ENCODE data around the gene CFDP1. TPM values are rescaled to one million over a fixed set of nuclear protein-coding genes. Genes with fewer than 3 reads are reported as not detected.
"Not testable (repeated sequence)": the region's sequence is repeated elsewhere in the genome, so short reads cannot be mapped to it uniquely, and the experiment has no call there.

The CFDP1 gene
- total and polyA plus RNA-seq, 5 experiments from 2014 or later: 34.3 to 39.0 (median 34.9) TPM

DNA sequence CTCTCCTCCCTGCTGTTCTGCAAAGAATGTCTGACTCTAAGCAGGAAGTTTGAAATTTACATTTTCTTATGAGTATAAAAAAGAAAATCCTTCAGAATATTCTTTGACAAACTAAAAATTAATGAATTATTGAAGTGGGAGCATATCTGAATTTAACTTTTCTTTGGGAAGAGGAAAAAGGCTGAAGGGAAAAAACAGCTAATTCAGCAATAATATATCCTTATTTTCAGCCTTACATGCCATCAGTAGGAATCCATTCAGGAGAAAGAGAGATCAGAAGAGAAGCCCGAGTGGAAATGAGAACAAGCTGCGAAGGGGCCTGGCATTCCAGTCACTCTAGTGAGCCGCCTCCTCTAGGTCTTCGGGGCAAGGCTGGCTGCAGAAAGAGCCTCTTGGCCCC lies 140.1 kb downstream of the CFDP1 start:
- Mint-ChIP-seq H3K4me3 (no peak overlapping the region), H3K9me3 (no peaks in the 10 kb centered on the region), H3K27me3 (peaks cover 13 to 31% (median 16%) of the 10 kb centered on the region in 5 donors), H3K4me1 (peaks cover 12 to 16% (median 13%) of the 10 kb centered on the region in 4 donors), H3K27ac (no peak overlapping the region), H3K36me3 (peaks cover 35 to 82% (median 51%) of the 10 kb centered on the region in 3 donors)
- POLR2A ChIA-PET: no interaction called here
- DNase-seq (no peak), ATAC-seq (no peak)

GRCh38 chr16:75292691-75293090 lies 140.6 kb downstream of the CFDP1 start:
- Mint-ChIP-seq H3K36me3 (peaks cover 31 to 77% (median 46%) of the 10 kb centered on the region in 3 donors), H3K4me3 (no peak overlapping the region), H3K4me1 (peaks cover 12 to 21% (median 15%) of the 10 kb centered on the region in 4 donors), H3K9me3 (no peaks in the 10 kb centered on the region), H3K27ac (no peak overlapping the region), H3K27me3 (peaks cover 14 to 35% (median 17%) of the 10 kb centered on the region in 5 donors)
- POLR2A ChIA-PET: no interaction called here
- ATAC-seq: no peak
- DNase-seq: no peak

- H3K9me3 Mint-ChIP-seq: peaks cover 0 to 1% (median 0%) of the 10 kb centered on the region in 9 donors
- POLR2A ChIA-PET: no interaction called here
- ATAC-seq (no peak), DNase-seq (no peak)
- H3K27me3 Mint-ChIP-seq: peaks cover 25 to 60% (median 29%) of the 10 kb centered on the region in 5 donors
- no peak overlapping the region for H3K27ac Mint-ChIP-seq
- H3K4me3 Mint-ChIP-seq: peak overlapping the region in 6 of 10 donors; percentile 42 to 82 (median 73)
- H3K36me3 Mint-ChIP-seq: peaks cover 38 to 52% (median 51%) of the 10 kb centered on the region in 3 donors
- H3K4me1 Mint-ChIP-seq: peaks cover 10 to 27% (median 15%) of the 10 kb centered on the region in 4 donors
Measured at GRCh38 chr16:75289189-75289588, 144.1 kb downstream of the CFDP1 start.

DNA sequence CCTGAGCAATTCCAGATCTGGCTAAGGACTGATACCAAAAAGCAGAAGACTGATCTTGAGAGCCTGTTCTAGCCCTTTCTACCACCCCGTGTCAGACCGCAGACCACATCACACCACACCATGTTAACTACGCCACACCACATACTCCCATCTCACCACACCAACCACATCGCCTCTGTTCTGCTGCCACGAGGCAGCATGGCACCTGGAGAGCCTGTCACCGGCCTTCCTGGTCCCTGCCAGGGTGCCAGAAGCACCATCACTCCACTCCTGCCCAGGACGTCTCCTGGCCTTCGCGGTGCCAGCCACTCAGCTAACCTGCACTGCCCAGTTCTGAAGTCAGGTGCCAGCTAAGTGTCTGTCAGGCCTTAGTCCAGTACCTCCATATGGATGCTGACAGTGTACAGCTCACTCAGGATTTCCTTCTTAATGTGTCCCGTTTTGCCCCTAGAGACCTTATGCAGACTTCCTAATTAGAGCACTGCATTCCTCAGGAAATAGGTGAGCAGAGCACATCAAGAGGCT lies 144.6 kb downstream of the CFDP1 start:
- peaks cover 0 to 1% (median 0%) of the 10 kb centered on the region in 9 donors for H3K9me3 Mint-ChIP-seq
- peak overlapping the region; percentile 28 to 88 (median 73) for H3K4me3 Mint-ChIP-seq
- DNase-seq (peak; percentile 21 to 83 (median 74)), ATAC-seq (peak; percentile 97 to 100)
- peaks cover 10 to 27% (median 15%) of the 10 kb centered on the region in 4 donors for H3K4me1 Mint-ChIP-seq
- peaks cover 25 to 60% (median 27%) of the 10 kb centered on the region in 5 donors for H3K27me3 Mint-ChIP-seq
- POLR2A ChIA-PET: interaction anchor here (0.6 kb wide), 1 partner anchor 23 kb away, joined by 3 read pairs; no protein-coding TSS in a partner anchor
- H3K36me3 Mint-ChIP-seq: peaks cover 34 to 47% (median 47%) of the 10 kb centered on the region in 3 donors
- peak overlapping the region in 6 of 10 donors; percentile 12 to 90 (median 75) for H3K27ac Mint-ChIP-seq

GRCh38 chr16:75288181-75288580 lies 145.1 kb downstream of the CFDP1 start:
- no peak for ATAC-seq

GRCh38 chr16:75287708-75288107 lies 145.6 kb downstream of the CFDP1 start:
- Mint-ChIP-seq H3K36me3 (peaks cover 24 to 38% (median 38%) of the 10 kb centered on the region in 3 donors), H3K9me3 (peaks cover 0 to 1% (median 0%) of the 10 kb centered on the region in 9 donors), H3K27ac (no peak overlapping the region), H3K4me3 (peak overlapping the region in 1 of 10 donors; percentile 82), H3K27me3 (peaks cover 25 to 60% (median 27%) of the 10 kb centered on the region in 5 donors), H3K4me1 (peaks cover 10 to 27% (median 15%) of the 10 kb centered on the region in 4 donors)
- POLR2A ChIA-PET: no interaction called here
- no peak for DNase-seq
- ATAC-seq: no peak

More at GRCh38 chr16:75288181-75288580, 145.1 kb downstream of the CFDP1 start:
- peaks cover 25 to 60% (median 27%) of the 10 kb centered on the region in 5 donors for H3K27me3 Mint-ChIP-seq
- H3K4me3 Mint-ChIP-seq: peak overlapping the region; percentile 28 to 88 (median 73)
- DNase-seq: no peak
- peak overlapping the region in 6 of 10 donors; percentile 12 to 90 (median 75) for H3K27ac Mint-ChIP-seq
- H3K4me1 Mint-ChIP-seq: peaks cover 10 to 27% (median 15%) of the 10 kb centered on the region in 4 donors
- peaks cover 0 to 1% (median 0%) of the 10 kb centered on the region in 9 donors for H3K9me3 Mint-ChIP-seq
- peaks cover 29 to 43% (median 42%) of the 10 kb centered on the region in 3 donors for H3K36me3 Mint-ChIP-seq
- POLR2A ChIA-PET: interaction anchor here (0.6 kb wide), 1 partner anchor 23 kb away, joined by 3 read pairs; no protein-coding TSS in a partner anchor

DNA sequence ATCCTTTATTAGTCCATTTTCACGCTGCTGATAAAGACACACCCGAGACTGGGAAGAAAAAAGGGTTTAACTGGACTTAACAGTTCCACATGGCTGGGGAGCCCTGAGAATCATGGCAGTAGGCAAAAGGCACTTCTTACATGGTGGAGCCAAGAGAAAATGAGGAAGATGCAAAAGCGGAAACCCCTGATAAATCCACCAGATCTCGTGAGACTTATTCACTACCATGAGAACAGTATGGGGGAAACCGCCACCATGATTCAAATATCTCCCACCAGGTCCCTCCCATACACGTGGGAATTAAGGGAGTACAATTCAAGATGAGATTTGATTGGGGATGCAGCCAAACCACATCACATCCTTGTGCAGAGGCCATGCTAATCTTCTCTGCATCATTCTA lies 146.9 kb downstream of the CFDP1 start:
- Mint-ChIP-seq H3K27ac (no peak overlapping the region), H3K36me3 (peaks cover 13 to 30% (median 24%) of the 10 kb centered on the region in 3 donors), H3K4me3 (no peak overlapping the region), H3K9me3 (peaks cover 0 to 1% (median 0%) of the 10 kb centered on the region in 9 donors), H3K4me1 (peaks cover 10 to 27% (median 15%) of the 10 kb centered on the region in 4 donors), H3K27me3 (peaks cover 21 to 67% (median 26%) of the 10 kb centered on the region in 5 donors)
- POLR2A ChIA-PET: no interaction called here
- DNase-seq (no peak), ATAC-seq (no peak)

DNA sequence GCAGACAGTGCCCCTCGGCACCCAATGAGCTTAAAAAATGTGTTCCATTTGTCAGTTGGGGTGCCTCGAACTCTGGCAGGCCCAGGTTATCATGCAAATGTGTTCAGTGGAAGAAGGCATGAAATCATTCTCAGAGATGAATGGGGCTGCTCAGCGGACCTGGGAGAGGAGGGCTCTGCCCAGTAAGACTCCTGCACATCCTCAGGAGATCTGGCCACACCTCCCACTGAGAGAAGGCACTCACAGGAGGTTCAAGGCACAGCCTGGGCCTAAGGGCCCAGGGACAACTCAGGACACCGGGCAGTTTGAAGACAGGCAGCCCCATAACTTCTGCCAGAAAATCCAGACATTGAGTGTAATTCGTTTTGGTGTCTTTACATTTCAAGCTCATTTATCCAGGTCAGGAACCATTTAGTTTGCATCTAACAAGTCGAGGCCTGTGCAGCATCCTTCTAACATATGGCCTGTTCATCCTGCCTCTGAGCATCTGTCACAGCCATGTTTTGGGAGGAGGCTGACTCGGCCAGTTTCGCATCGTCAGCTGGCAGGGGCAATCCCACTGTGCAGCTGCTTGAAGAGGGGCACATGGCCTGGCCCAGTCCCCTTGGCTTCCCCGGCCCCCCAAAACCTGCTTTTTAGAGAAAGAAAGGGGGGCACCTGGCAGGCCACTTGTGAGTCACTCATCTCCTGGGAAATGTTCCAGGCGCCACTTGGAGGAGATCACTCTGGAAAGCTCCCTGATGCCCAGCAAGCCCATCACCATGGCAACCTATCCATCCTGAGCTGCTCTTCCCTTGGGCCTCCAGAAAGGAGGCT lies 150.6 kb downstream of the CFDP1 start:
- peaks cover 13 to 70% (median 28%) of the 10 kb centered on the region in 5 donors for H3K27me3 Mint-ChIP-seq
- H3K4me1 Mint-ChIP-seq: peaks cover 0 to 9% (median 5%) of the 10 kb centered on the region in 4 donors
- peaks cover 9 to 19% (median 17%) of the 10 kb centered on the region in 3 donors for H3K36me3 Mint-ChIP-seq
- no peak for ATAC-seq
- H3K27ac Mint-ChIP-seq: no peak overlapping the region
- peaks cover 0 to 1% (median 0%) of the 10 kb centered on the region in 9 donors for H3K9me3 Mint-ChIP-seq
- no peak overlapping the region for H3K4me3 Mint-ChIP-seq
- POLR2A ChIA-PET: no interaction called here
- DNase-seq: no peak

GRCh38 chr16:75281826-75282225 lies 151.5 kb downstream of the CFDP1 start:
- H3K36me3 Mint-ChIP-seq: peaks cover 9 to 16% (median 15%) of the 10 kb centered on the region in 3 donors
- no peak for ATAC-seq
- H3K4me3 Mint-ChIP-seq: no peak overlapping the region
- H3K4me1 Mint-ChIP-seq: peaks cover 0 to 6% (median 4%) of the 10 kb centered on the region in 4 donors
- H3K27me3 Mint-ChIP-seq: peaks cover 14 to 70% (median 30%) of the 10 kb centered on the region in 5 donors
- POLR2A ChIA-PET: no interaction called here
- no peak for DNase-seq
- H3K27ac Mint-ChIP-seq: no peak overlapping the region
- H3K9me3 Mint-ChIP-seq: peaks cover 0 to 5% (median 0%) of the 10 kb centered on the region in 9 donors

DNA sequence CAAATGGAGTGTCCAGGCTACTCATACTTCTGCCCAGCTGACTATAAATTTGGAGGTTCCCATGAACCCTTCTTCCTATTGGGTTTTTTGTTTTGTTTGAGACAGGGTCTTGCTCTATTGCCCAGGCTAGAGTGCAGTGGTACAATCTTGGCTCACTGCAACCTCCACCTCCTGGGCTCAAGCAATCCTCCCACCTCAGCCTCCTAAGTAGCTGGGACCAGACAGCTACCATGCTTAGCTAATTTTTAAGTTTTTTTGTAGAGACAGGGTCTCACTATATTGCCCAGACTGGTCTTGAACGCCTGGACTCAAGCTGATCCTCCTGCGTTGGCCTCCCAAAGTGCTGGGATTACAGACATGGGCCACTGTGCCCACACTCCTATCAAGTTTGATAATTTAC lies 152.3 kb downstream of the CFDP1 start:
- POLR2A ChIA-PET, H3K27ac Mint-ChIP-seq, DNase-seq, H3K4me1 Mint-ChIP-seq, H3K9me3 Mint-ChIP-seq, H3K4me3 Mint-ChIP-seq, ATAC-seq: not testable (repeated sequence)
- H3K27me3 Mint-ChIP-seq: peaks cover 11 to 63% (median 27%) of the 10 kb centered on the region in 5 donors
- peaks cover 9 to 15% (median 11%) of the 10 kb centered on the region in 3 donors for H3K36me3 Mint-ChIP-seq

- peaks cover 8 to 57% (median 23%) of the 10 kb centered on the region in 5 donors for H3K27me3 Mint-ChIP-seq
- peaks cover 4 to 11% (median 5%) of the 10 kb centered on the region in 3 donors for H3K36me3 Mint-ChIP-seq
- ATAC-seq (no peak), DNase-seq (no peak)
- H3K27ac Mint-ChIP-seq: peak overlapping the region in 1 of 10 donors; percentile 37
- H3K9me3 Mint-ChIP-seq: peaks cover 0 to 5% (median 0%) of the 10 kb centered on the region in 9 donors
- no peak overlapping the region for H3K4me3 Mint-ChIP-seq
- peaks cover 0 to 6% (median 4%) of the 10 kb centered on the region in 4 donors for H3K4me1 Mint-ChIP-seq
- POLR2A ChIA-PET: no interaction called here
Measured at GRCh38 chr16:75280331-75280804, 152.9 kb downstream of the CFDP1 start.

- POLR2A ChIA-PET: no interaction called here
- Mint-ChIP-seq H3K36me3 (peaks cover 0 to 9% (median 0%) of the 10 kb centered on the region in 3 donors), H3K27ac (peak overlapping the region in 1 of 10 donors; percentile 66), H3K4me1 (peaks cover 0 to 6% (median 4%) of the 10 kb centered on the region in 4 donors), H3K4me3 (no peak overlapping the region), H3K27me3 (peaks cover 5 to 56% (median 25%) of the 10 kb centered on the region in 5 donors), H3K9me3 (peaks cover 0 to 3% (median 0%) of the 10 kb centered on the region in 9 donors)
- DNase-seq (no peak), ATAC-seq (no peak)
Measured at GRCh38 chr16:75279305-75279704, 154.0 kb downstream of the CFDP1 start.
